Inflammatory macrophage treated with lipopolysaccharide for 4 hours (primary cell): ENCODE results near the gene SPRED2.

ENCODE experiments used
- DNase-seq: peaks from one replicate; pipeline ENCODE4 v3.0.0-alpha.2; 2020

The SPRED2 gene, protein sequence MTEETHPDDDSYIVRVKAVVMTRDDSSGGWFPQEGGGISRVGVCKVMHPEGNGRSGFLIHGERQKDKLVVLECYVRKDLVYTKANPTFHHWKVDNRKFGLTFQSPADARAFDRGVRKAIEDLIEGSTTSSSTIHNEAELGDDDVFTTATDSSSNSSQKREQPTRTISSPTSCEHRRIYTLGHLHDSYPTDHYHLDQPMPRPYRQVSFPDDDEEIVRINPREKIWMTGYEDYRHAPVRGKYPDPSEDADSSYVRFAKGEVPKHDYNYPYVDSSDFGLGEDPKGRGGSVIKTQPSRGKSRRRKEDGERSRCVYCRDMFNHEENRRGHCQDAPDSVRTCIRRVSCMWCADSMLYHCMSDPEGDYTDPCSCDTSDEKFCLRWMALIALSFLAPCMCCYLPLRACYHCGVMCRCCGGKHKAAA

DNA sequence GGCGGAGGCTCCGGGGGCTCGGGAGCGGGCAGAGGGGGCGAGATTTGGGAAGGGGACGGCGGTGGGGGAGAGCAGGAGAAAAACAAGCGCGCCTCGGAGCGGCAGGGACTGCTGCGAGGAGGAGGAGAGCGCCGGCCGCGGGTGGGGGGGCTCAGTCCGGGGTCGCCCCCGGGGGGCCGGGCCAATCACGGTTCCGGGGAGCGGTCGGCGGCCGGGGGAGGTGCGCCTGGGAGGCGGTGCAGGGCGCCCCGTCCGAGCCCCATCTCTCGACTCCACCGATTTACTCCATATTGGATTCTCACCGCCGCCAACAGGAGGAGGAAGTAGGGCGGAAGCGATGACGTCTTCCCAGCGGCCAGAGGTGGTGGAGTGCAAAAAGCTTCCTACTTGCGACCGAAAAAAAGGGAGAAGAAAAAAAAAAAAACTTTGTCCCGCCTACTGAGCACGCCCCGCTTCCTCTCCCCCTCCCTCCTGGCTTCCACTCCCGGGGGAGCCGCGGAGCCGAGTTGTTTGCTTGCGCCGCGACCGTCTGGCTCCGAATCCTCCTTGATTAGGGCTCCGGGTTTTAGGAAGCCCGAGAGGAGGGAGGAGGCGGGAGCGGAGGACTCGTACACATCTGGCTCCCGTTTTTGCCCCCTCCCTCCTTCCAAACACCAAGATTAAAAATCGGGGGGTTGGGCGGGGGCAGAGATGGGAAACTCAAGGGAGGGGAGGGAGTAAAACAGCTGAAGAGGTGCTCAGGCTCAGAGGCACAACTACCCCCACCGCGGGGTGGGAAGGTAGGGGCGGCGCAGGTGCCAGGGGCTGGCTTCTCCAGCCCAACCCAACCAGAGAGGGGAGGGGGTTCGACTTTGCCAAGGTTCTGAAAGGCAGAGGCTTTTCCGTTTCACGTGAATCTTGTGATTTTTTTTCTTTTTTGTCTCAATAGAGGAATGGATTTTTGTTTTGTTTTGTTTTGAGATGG, at the start of gene SPRED2:
Gene SPRED2 (minus strand): TSS at position 373 of the 964 bp plus-strand sequence. CDS start 612 bp downstream, outside the sequence.
- DNase-seq, result peak; percentile 95

DNA sequence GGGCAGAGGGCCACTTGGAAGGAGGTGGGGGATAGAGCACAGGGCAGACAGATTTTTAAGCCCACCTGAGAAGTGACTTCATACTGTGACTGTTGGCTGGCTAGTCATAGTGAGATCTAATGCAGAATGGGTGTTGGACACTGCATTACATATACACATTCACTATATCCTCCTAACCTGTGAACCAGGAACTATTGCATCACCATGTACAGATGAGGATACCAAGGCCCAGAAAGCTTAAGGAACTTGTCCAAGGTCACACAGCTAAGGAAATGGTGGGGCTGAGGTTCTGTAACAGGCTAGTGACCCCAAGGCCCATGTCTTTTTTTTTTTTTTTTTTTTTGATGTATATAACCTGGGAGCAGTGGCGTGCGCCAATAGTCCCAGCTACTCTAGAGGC, 49.6 kb upstream of the SPRED2 start:
- DNase-seq, result no peak

DNA sequence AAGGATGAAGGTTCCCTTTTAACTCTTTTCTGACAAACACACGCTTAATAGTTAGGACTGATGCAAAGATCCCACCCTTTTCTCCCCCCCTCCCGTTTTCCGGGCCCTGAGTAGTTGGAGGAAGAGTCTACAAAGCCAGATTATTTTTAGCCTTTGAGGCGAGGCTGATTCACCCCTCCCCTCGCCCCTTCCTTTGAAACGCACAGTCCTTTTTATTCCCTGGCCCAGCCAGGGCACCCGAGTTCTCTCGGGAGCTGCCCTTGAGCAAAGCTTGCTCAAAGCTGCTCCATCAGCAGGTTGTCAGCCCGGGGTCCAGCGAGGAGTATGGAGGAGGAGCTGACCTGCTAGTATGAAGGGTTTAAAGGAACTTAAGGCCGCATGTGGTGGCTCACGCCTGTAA, 47.1 kb upstream of the SPRED2 start:
- no peak for DNase-seq

DNA sequence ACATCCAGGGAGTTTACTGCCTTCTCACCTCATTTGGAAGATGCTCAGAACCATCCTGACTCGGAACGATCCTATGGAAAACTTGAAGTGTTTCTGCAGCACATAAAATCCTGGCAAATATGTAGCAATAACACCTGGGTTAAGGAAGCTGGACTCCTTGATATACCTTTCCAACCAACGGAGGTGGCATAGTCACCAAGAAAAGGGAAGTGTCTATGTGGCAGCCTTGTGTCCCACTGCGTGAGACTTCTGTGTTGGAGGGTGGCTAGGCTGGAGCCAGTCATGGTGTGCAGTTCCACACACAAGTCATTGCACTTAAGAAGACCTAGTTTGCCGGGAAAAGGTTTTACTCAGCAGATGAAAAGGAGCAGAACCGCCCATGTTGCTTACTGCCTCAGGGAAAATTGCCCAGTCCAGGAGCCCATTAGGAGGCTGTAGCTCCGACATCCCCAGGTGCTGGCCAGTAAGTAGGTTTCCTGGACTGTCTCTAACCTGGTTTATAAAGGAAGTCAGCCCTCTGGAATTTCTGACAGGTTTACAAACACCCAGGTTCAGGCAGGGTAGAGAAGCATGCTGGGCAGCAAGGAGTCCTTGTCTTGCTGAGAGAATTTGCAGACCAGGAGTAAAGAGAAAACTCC, 46.2 kb upstream of the SPRED2 start:
- DNase-seq, result no peak

DNA sequence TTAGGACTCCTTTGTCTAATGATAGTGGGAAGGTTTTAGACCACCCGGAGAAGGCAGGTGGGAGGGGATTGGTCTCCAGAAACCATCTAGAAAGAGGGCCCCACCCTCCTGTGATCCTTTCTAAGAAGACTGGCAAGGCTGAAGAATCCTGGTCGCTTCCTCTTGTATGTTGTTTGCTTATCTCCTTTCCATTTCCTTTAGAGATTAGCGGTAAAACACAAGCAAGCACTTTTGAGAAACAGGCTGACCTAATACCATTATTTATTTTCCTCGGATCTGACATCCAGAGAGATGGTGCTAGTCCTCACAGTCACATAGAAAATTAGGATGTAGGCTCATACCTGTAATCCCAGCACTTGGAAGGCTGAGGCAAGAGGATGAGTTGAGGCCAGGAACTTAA, 45.2 kb upstream of the SPRED2 start:
- no peak for DNase-seq

DNA sequence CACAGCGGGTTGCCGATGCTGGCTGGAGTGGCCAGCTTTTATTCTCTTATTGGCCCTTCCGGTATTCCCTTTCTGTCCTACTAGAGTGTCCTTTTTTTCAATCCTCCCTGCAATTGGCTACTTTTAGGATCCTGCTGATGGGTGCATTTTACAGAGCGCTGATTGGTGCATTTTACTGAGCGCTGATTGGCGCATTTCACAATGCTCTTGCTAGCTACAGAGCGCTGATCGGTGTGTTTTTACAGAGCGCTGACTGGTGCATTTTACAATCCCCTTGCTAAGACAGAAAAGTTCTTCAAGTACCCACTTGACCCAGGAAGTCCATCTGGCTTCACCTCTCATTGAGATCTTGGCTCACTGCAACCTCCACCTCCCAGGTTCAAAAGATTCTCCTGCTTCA, 44.4 kb upstream of the SPRED2 start:
- no peak for DNase-seq

DNA sequence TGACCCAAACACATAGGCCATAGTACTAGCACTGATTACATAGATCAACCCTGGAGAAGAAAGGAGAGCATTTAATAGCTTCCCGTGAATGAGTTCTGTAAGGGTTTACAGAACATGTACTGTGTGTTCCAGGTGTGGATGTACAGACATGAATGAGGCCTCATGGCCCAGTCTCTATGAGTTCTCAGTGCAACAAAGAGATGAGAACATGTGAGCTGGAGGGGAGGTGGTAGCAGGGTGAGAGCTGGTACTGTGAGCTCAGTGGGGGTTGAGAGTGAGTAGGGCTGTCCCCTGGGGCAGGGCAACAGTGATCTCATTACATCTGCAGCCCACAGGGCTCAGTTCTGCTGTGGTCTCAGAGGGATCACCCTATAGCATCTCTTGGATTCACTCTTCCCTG, 42.6 kb upstream of the SPRED2 start:
- no peak for DNase-seq

DNA sequence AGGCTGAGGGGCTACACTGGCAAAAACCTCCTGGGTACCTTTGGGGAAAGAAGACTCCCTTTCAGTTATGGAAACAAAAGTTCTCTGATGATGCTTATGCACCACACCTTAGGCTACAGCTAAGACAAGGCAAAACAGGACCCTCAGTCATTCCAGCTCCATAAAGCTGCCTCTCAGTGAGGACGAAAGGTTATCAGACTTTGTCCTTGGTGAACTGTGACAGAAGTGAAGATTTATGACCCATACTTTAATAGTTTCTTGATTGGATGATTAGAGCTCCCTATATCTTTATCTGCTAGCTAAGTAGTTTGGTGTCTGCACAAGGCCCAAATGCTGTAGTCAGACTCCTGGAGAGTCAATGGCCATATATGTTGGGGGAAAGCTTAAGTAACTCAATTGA, 40.6 kb upstream of the SPRED2 start:
- DNase-seq, result no peak

DNA sequence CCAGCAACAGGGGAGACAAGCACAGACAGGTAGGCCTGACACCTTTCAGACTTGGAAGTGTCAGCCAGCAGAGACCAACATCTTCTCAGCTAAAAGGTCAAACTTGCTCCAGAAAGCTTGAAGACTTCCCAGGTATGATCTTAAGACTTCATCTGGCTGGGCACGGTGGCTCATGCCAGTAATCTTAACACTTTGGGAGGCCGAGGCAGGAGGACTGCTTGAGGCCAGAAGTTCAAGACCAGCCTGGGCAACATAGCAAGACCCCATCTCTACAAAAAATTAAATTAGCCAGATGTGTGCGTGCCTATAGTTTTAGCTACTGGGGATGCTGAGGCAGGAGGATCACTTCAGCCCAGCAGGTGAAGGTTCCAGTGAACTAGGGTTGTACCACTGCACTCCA, 39.0 kb upstream of the SPRED2 start:
- DNase-seq, result no peak

DNA sequence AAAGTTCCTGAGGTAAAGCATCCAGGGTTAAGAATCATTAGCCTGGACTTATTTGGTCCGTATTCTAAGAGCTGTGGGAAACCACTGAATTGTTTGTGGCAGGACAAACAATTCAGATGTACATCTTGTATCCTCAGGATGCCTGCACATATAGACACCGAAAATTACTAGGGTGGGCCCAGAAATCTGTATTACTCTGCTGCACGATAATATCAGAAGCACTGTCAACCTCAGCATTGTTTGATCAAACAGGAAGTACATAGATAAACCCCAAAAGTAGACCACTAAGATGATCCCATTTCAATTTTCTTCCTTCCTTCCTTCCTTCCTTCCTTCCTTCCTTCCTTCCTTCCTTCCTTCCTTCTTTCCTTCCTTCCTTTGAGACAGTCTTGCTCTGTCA, 34.2 kb upstream of the SPRED2 start:
- DNase-seq, result no peak

DNA sequence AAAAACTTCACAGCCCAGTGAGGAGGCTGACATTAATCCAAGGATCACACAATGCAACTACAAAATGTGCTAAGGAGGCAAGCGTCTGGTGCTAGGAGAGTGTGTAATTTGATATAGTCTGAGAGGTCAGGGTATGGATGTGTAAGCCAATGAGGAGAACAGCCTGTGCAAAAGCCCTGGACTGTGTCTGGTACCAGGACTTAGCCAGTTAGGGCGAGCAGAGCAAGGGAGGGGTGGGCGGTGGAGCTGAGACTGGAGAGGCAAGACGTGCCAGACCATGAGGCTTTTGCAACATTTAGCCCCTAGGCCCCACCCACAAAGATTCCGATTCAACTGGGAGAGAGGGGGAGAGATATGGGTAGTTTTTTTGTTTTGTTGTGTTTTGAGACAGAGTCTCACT, 33.5 kb upstream of the SPRED2 start:
- DNase-seq, result no peak

DNA sequence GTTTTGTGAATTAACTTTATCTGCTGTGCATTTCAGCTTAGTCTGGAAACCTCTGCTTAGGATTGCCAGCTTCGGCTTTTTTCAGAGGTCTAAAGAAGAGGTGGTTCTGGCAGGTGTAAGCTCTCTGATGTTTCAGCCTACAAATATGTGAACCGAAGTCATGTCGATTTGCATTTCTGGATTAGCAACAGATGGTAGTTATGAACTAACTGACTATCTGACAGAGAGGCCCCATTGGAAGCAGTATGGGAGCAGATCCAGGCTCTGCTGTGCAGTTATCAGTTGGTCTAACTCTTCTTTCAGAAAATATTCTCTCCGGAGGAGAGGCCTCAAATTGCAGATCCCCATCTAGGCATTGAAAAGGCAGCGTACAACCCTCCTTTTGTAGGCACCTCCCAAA, 32.7 kb upstream of the SPRED2 start:
- no peak for DNase-seq

DNA sequence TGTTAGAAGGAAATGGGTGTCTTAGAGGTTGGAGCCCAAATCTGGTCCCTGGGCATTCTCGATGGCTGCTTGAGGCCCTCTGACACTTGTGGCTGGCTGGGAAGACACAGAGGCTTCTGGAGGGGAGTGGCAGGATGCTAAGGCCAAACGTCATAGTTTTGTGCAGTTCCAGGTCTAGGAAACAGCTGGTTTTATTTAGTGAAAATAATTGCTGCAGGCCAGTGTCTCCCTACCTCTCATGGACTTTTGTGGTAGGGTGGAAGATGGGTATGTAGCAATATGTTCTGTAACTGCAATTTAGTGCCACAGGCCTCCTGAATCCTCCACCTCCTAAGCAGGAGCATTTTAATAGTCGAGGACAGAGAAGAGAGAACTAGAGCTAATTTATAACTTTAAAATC, 32.2 kb upstream of the SPRED2 start:
- DNase-seq, result no peak

DNA sequence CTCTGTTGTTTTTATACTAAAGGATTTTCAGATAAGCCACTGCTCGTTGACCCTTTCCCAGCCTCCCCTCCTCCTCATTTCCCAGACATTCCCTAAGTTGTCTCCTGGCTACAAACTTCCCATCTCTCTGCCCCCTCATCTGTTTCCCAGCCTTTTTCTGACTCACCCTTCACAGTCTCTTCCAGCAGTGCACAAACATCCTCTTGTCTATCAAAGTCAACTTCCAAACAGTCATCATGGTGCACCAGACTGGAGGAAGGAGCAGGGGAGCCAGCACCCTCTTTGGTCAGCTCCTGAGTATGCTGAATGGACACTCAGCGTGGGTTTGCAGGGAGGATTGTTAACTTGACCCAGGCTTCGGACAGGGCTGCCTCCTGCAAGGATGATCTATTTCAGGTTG, 26.6 kb upstream of the SPRED2 start:
- DNase-seq, result no peak

DNA sequence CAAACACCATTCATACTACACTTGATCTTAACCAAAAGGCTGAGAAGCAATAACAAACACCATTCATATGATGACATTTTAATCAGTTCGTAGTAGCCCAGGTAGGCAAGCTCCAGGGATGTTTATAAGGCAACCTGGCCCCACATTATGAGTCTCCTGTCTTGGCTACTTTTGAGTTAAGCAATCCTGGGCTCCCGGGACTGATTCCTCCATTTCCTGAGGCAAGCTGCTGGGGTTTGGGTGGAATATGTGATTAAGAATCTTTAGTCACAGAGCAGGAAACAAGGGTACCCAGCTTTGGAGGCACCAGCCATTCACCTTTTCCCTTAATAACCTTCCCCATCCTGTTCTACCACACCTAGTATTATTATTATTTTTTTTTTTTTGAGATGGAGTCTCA, 24.5 kb upstream of the SPRED2 start:
- no peak for DNase-seq

DNA sequence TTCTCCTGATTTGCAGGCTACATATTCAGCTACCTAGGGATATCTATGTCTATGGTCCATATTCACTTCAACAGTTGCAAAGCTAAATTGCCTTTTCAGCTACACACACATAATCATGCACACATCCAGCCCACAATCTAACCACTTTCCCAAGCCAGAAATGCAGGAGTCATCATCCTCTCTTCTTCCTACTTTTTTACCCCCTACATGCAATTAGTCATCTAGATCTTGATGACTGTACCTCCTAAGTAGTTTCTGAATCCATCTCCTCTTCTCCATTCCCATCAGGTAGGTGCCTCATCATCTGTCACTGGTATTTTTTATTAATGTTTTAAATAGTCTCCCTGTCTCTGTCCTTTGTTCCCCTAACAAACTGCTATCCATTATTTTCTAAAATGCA, 23.7 kb upstream of the SPRED2 start:
- peak; percentile 76 for DNase-seq

DNA sequence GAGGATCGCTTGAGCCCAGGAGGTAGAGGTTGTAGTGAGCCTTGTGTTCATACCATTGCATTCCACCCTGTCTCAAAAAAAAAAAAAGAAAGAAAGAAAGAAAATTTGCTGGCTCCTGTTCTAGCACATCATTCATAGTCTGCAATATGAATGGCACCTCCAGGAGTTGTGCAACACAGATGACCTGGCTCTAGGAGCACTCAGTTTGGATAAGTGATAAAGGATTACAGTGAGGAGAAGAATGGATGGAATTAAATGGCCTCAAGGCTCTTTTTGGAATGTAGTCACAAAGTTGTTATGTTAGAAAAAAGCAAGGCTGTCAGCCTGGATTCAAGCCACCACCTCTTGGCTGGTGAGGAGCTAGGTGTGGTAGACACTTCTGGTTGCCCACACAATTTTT, 21.5 kb upstream of the SPRED2 start:
- no peak for DNase-seq

DNA sequence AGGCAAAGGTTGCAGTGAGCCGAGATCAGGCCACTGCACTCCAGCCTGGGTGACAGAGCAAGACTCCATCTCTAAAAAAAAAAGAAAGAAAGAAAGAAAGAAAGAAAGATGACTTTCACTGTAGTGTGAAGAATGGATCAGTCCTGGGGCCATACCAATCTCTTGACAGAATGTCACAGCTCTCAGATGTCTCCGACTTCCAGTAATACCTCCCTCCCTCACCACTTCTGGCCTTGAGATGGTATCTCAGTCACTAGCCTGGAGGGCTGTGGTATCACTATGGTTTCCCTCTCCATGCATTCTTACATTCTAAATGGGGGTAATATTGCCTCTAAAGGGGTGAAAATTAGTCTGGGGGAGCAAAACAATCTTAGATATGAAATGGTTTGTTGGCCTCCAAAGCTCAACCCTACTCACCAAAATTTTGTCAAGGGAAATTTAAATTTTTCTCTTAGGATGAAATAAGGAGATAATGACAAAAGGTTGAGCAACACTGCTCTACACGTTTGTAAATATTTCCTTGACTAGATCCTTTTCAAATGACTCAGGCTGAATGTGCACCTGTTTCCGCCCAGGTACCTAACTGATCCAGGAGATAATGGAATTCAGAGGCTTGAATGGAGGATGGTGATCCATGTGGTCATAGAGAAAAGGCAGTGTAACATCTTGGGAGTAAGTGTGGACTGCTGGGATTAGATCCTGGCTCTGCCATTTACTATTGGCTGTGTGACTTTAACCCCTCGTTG, 19.9 kb upstream of the SPRED2 start:
- no peak for DNase-seq

DNA sequence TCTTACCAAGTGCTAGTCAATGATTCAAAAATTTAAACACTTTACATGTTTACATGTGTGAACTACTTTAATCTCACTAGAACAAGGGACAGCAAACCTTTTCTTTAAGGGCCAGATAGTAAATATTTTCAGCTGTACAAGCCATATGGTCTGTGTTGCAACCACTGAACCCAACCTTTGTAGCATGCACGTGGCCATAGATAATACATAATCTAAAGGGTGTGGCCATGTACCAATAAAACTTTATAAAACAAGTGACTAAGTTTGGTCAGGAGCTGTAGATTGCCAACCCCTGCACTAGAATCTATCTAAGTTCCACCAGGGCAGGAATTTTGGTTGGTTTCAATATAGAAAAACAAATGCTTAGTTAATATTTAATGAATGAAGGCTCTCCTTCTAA, 18.4 kb upstream of the SPRED2 start:
- DNase-seq, result no peak

DNA sequence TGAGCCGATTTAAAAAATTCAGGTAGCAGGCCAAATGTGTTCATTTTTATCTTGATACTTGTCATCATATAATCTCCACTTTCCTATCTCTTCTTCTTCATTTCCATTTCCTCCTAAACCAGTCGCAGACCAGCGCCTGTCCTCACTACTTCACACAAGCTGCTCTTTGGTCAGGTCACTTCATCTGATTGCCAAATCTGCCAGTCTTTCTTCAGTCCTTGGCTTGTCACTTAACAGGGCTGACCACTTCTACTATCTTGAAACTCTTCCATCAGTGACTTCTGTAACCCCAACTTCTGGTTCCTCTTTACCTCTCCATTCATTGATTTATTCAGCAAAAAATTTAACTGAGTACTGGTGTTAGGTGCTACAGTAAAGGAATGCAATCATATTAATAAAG, 18.0 kb upstream of the SPRED2 start:
- peak; percentile 73 for DNase-seq

DNA sequence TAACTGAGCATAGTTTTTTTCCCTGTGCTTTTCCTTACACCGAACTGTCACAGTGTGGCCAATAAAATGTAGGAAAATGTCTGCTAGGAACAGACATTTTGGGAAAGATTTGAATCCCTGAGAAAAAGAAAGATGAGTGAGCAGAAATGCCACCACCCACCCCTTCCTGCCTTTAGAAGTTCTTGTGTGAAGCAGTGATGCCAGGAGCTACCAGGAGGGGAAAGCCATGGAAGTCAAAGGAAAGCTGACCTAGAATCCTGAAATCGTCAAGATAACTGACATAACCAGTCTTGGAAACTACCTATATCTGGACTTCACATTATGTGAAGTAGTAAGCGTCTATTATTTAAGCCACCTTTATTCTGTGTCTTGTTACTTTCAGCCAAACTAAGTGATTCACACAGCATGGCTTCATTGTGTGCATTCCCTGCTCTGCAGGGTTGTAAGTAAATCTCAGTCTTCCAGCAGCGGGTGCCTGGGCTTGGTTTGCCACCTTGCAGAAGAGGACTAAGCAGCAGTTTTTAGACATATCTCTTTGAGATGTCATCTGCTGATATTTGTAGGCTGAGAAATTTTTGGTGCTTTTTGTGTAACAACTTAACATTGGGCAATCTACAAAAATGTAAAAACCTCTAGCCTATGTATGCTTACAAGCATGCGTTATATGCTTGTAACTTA, 11.2 kb upstream of the SPRED2 start:
- DNase-seq, result no peak

DNA sequence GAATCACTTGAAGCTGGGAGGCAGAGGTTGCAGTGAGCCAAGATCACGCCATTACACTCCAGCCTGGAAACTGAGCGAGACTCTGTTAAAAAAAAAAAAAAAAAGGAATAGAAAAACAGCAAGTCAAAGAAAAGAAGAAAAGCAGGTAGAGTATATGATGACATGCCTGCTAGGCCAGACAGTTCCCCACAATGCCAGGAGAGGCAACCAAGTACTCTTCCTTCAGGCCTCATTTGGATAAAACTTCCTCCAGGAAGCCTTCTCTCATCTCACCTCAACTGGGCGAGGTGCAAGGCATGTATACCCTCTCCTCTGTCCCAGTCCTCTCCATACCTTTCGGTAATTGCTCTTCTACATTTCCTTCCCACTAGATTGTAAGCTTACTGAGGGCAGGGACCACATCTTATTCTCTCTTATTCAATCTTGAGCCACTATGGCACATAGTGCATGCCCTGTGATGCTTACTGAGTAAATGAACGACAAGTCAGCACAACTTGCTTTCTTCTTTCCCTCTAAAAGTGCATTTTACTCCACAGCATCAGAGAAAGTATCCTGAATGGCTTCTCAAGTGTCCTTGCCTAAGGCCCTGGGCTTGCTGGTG, 10.1 kb upstream of the SPRED2 start:
- no peak for DNase-seq
